ENCODE data around the gene WWC1.
A peak's percentile ranks its signal among the peaks of the same experiment; 100 is the strongest.
"Not testable (repeated sequence)": the region's sequence is repeated elsewhere in the genome, so short reads cannot be mapped to it uniquely, and the experiment has no call there.

WWC1 gene

GRCh38 chr5:168329302-168329701 lies 37.9 kb downstream of the WWC1 start:
- WGBS, 2 experiments, result 22 to 23% methylated on average over 2 to 3 of the region's 4 CpGs
- Histone ChIP-seq H3K27ac (ENCODE audit: insufficient read depth, low read depth, low read length, poor library complexity, severe bottlenecking) (no peak overlapping the region), H3K27me3 (ENCODE audit: control insufficient read depth, insufficient read depth, low read length, poor library complexity, severe bottlenecking) (no peaks in the 10 kb centered on the region), H3K4me1 (ENCODE audit: control insufficient read depth, insufficient read depth, low read length) (peaks cover 29% of the 10 kb centered on the region), H3K9me3 (ENCODE audit: control insufficient read depth, low read length) (no peaks in the 10 kb centered on the region), H3K4me3 (ENCODE audit: insufficient read depth, low read depth, low read length) (no peak overlapping the region), H3K36me3 (ENCODE audit: control insufficient read depth, insufficient read depth, low read length) (no peaks in the 10 kb centered on the region)

DNA sequence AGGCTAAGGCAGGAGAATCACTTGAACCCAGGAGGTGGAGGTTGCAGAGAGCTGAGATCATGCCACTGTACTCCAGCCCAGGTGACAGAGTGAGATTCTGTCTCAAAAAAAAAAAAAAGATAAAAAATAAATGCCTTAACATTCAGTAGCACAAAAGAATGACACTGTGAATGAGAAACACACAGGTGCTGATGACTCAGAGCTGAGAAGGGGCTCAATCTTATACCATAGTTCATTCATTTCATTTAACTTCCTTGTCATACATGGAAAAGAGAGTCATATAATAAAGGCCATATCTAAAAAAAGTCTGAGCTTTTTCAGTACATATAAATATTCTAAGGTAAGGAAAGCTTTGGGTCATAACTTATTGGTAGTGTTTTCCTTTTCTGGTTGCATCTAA lies 40.6 kb downstream of the WWC1 start:
- Histone ChIP-seq H3K4me1 (ENCODE audit: control insufficient read depth, insufficient read depth, low read length) (peaks cover 27% of the 10 kb centered on the region), H3K9me3 (ENCODE audit: control insufficient read depth, low read length) (no peaks in the 10 kb centered on the region), H3K36me3 (ENCODE audit: control insufficient read depth, insufficient read depth, low read length) (no peaks in the 10 kb centered on the region), H3K27me3 (ENCODE audit: control insufficient read depth, insufficient read depth, low read length, poor library complexity, severe bottlenecking) (no peaks in the 10 kb centered on the region), H3K4me3 (ENCODE audit: insufficient read depth, low read depth, low read length) (no peak overlapping the region), H3K27ac (ENCODE audit: insufficient read depth, low read depth, low read length, poor library complexity, severe bottlenecking) (no peak overlapping the region)

- Histone ChIP-seq H3K27me3 (ENCODE audit: control insufficient read depth, insufficient read depth, low read length, poor library complexity, severe bottlenecking) (no peaks in the 10 kb centered on the region), H3K27ac (ENCODE audit: insufficient read depth, low read depth, low read length, poor library complexity, severe bottlenecking) (peak overlapping the region; percentile 62), H3K9me3 (ENCODE audit: control insufficient read depth, low read length) (no peaks in the 10 kb centered on the region), H3K36me3 (ENCODE audit: control insufficient read depth, insufficient read depth, low read length) (no peaks in the 10 kb centered on the region), H3K4me1 (ENCODE audit: control insufficient read depth, insufficient read depth, low read length) (peaks cover 21% of the 10 kb centered on the region), H3K4me3 (ENCODE audit: insufficient read depth, low read depth, low read length) (no peak overlapping the region)
- 44 to 47% methylated on average over 3 of the region's 3 CpGs for WGBS, 2 experiments
These were observed 42.8 kb downstream of the WWC1 start for GRCh38 chr5:168334280-168334679.

DNA sequence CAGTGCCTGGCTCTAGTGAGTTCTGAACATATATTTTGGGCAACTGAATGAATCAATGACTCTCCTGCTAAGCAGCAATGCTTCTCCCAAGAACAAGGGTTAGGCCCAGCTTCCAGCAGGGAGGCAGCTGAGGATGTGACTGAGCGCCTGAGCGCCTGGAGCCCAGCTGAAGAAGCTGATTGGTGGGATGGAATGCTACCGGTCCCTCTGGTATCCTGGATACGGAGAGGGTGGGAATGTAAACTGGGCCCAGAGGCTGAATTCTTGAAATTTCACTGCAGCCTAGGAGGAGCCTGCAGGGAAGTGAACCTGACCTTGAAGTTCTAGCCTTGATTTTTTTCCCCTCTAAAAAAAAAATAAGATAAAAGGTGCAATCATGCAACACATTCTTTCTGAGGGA lies 43.2 kb downstream of the WWC1 start:
- Histone ChIP-seq H3K4me3 (ENCODE audit: insufficient read depth, low read depth, low read length) (no peak overlapping the region), H3K27me3 (ENCODE audit: control insufficient read depth, insufficient read depth, low read length, poor library complexity, severe bottlenecking) (no peaks in the 10 kb centered on the region), H3K27ac (ENCODE audit: insufficient read depth, low read depth, low read length, poor library complexity, severe bottlenecking) (peak overlapping the region; percentile 62), H3K36me3 (ENCODE audit: control insufficient read depth, insufficient read depth, low read length) (no peaks in the 10 kb centered on the region), H3K4me1 (ENCODE audit: control insufficient read depth, insufficient read depth, low read length) (peaks cover 19% of the 10 kb centered on the region), H3K9me3 (ENCODE audit: control insufficient read depth, low read length) (no peaks in the 10 kb centered on the region)
- 2% methylated on average over 4 of the region's 4 CpGs for WGBS, 2 experiments

DNA sequence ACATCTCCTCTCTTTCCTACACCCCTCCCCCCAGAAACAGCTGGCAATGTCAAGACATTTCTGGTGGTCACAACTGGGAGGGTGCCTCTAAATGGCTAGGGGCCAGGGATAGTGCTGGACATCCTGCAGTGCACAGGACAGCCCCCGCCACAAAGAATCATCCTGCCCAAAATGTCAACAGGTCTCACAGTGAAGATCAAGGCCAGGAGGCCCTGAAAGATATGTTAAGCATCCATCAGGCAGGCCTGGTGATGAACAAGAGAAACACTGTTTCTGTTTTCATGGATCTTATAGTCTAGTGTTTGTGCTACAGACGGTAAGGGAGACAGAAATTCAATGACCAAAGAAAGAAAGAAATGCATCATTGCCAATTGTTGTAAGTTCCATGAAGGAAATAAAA lies 45.9 kb downstream of the WWC1 start:
- 92 to 97% methylated on average over 2 of the region's 2 CpGs for WGBS, 2 experiments
- no peaks in the 10 kb centered on the region for H3K9me3 ChIP-seq (ENCODE audit: control insufficient read depth, low read length)
- H3K4me1 ChIP-seq (ENCODE audit: control insufficient read depth, insufficient read depth, low read length), result peaks cover 15% of the 10 kb centered on the region
- no peaks in the 10 kb centered on the region for H3K27me3 ChIP-seq (ENCODE audit: control insufficient read depth, insufficient read depth, low read length, poor library complexity, severe bottlenecking)
- H3K27ac ChIP-seq (ENCODE audit: insufficient read depth, low read depth, low read length, poor library complexity, severe bottlenecking), result no peak overlapping the region
- no peak overlapping the region for H3K4me3 ChIP-seq (ENCODE audit: insufficient read depth, low read depth, low read length)
- H3K36me3 ChIP-seq (ENCODE audit: control insufficient read depth, insufficient read depth, low read length), result no peaks in the 10 kb centered on the region

DNA sequence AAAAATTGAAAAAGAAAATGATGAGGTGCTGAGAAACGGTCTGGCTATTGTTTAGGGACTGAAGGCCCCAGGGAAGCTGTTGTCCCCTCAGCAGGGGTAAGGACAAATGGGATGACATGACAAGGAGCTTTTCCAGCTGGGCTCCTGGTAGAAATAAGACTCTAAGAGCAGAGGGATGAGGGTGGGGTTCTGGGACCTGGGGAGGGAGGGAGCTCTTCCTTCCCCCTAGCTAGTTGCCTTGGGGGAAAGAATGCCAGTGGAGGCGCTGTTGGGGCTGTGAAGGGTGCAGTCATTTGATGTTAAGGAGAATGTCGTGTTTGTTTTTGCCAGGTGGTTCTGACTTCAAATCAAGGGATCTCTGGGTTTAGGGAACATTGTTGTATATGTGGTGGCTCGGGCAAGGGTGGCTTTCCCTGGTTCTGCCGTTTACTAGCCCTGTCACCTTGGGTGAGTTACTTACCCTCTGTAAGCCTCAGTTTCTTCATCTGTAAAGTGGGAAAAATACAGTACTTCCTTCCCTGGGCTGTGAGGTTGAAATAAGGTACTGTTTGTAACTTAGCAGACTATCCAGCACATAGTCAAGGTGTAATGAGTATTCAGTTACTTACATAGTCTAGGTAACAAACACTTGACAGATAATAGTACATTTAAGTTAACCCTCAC lies 47.8 kb downstream of the WWC1 start:
- no peak overlapping the region for H3K27ac ChIP-seq (ENCODE audit: insufficient read depth, low read depth, low read length, poor library complexity, severe bottlenecking)
- H3K36me3 ChIP-seq (ENCODE audit: control insufficient read depth, insufficient read depth, low read length), result no peaks in the 10 kb centered on the region
- H3K4me1 ChIP-seq (ENCODE audit: control insufficient read depth, insufficient read depth, low read length), result peaks cover 10% of the 10 kb centered on the region
- no peaks in the 10 kb centered on the region for H3K27me3 ChIP-seq (ENCODE audit: control insufficient read depth, insufficient read depth, low read length, poor library complexity, severe bottlenecking)
- H3K9me3 ChIP-seq (ENCODE audit: control insufficient read depth, low read length), result no peaks in the 10 kb centered on the region
- H3K4me3 ChIP-seq (ENCODE audit: insufficient read depth, low read depth, low read length), result no peak overlapping the region
- WGBS, 2 experiments, result 37 to 45% methylated on average over 5 of the region's 5 CpGs

GRCh38 chr5:168339772-168340140 lies 48.3 kb downstream of the WWC1 start:
- H3K36me3 ChIP-seq (ENCODE audit: control insufficient read depth, insufficient read depth, low read length); H3K4me1 ChIP-seq (ENCODE audit: control insufficient read depth, insufficient read depth, low read length); H3K9me3 ChIP-seq (ENCODE audit: control insufficient read depth, low read length); H3K27me3 ChIP-seq (ENCODE audit: control insufficient read depth, insufficient read depth, low read length, poor library complexity, severe bottlenecking); H3K4me3 ChIP-seq (ENCODE audit: insufficient read depth, low read depth, low read length); H3K27ac ChIP-seq (ENCODE audit: insufficient read depth, low read depth, low read length, poor library complexity, severe bottlenecking): not testable (repeated sequence)
- WGBS, 2 experiments, result 95 to 98% methylated on average over 3 of the region's 3 CpGs

- no peak overlapping the region for H3K27ac ChIP-seq (ENCODE audit: insufficient read depth, low read depth, low read length, poor library complexity, severe bottlenecking)
- 89 to 100% methylated on average over 1 of the region's 1 CpG for WGBS, 2 experiments
- H3K27me3 ChIP-seq (ENCODE audit: control insufficient read depth, insufficient read depth, low read length, poor library complexity, severe bottlenecking), result no peaks in the 10 kb centered on the region
- no peaks in the 10 kb centered on the region for H3K9me3 ChIP-seq (ENCODE audit: control insufficient read depth, low read length)
- H3K4me1 ChIP-seq (ENCODE audit: control insufficient read depth, insufficient read depth, low read length), result peaks cover 4% of the 10 kb centered on the region
- no peaks in the 10 kb centered on the region for H3K36me3 ChIP-seq (ENCODE audit: control insufficient read depth, insufficient read depth, low read length)
- no peak overlapping the region for H3K4me3 ChIP-seq (ENCODE audit: insufficient read depth, low read depth, low read length)
These were observed 49.0 kb downstream of the WWC1 start for GRCh38 chr5:168340487-168340886.

DNA sequence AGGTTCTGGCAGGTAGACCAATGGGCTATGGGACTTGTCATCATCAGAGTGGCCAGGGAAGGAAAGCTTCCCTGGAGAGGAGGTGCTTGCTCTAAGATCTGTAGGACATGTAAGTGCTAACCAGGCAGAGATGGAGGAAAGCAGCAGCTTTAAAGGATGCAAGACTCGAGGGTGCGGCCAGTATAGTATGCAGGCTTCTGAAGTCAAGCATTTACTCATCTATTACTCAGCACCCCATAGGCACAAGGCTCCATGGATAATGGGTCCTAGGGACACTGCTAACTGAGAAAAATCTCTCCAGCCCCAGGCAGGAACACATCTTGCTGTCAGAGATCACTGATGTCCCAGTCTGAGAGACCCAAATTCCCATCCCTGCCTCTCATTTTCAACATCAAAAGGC lies 49.7 kb downstream of the WWC1 start:
- H3K27ac ChIP-seq (ENCODE audit: insufficient read depth, low read depth, low read length, poor library complexity, severe bottlenecking), result no peak overlapping the region
- H3K9me3 ChIP-seq (ENCODE audit: control insufficient read depth, low read length), result no peaks in the 10 kb centered on the region
- 92 to 93% methylated on average over 2 of the region's 2 CpGs for WGBS, 2 experiments
- H3K36me3 ChIP-seq (ENCODE audit: control insufficient read depth, insufficient read depth, low read length), result no peaks in the 10 kb centered on the region
- no peak overlapping the region for H3K4me3 ChIP-seq (ENCODE audit: insufficient read depth, low read depth, low read length)
- peaks cover 4% of the 10 kb centered on the region for H3K4me1 ChIP-seq (ENCODE audit: control insufficient read depth, insufficient read depth, low read length)
- no peaks in the 10 kb centered on the region for H3K27me3 ChIP-seq (ENCODE audit: control insufficient read depth, insufficient read depth, low read length, poor library complexity, severe bottlenecking)

DNA sequence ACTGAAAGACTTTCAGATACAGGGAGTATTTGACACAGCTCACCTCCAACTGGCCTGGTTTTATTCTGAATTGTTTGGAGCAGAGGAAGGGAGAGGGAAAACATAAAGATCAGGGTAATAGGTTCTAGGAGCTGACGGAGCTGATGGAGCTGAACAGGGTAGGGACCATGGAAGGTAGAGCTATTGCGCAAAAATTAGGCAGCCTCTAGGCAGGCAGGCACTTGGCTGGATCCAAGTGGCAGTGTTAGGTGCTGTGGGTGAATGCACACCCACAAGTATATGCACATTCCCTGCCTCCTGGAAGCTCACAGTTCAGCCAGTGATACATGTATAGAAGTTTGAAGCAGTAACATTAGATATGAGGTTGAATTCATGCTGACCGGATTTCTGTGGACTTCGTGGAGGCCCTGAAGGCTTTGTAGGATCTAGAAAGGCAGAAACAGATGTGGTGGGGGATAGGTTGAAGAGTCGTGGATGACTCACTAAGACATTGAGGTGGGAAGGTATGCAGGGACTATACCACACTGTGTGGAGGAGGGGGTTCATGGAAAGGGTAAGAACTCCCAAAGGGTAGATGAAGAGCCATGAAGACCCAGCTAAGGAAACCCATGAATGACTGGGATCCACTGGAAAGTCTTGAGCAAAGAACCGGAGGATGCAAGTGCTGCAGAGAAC lies 50.8 kb downstream of the WWC1 start:
- H3K4me1 ChIP-seq (ENCODE audit: control insufficient read depth, insufficient read depth, low read length), result peaks cover 4% of the 10 kb centered on the region
- H3K27me3 ChIP-seq (ENCODE audit: control insufficient read depth, insufficient read depth, low read length, poor library complexity, severe bottlenecking), result no peaks in the 10 kb centered on the region
- WGBS, 2 experiments, result 92 to 94% methylated on average over 6 of the region's 6 CpGs
- H3K4me3 ChIP-seq (ENCODE audit: insufficient read depth, low read depth, low read length), result no peak overlapping the region
- no peaks in the 10 kb centered on the region for H3K36me3 ChIP-seq (ENCODE audit: control insufficient read depth, insufficient read depth, low read length)
- H3K27ac ChIP-seq (ENCODE audit: insufficient read depth, low read depth, low read length, poor library complexity, severe bottlenecking), result no peak overlapping the region
- no peaks in the 10 kb centered on the region for H3K9me3 ChIP-seq (ENCODE audit: control insufficient read depth, low read length)

All from ectodermal cell (in vitro differentiated cells).